Hepatocyte (in vitro differentiated cells): ENCODE measurements around the gene RAD50. TPM values are rescaled to one million over a fixed set of nuclear protein-coding genes. Genes with fewer than 3 reads are reported as not detected.

ENCODE experiments used
- DNase-seq: peaks from one replicate; pipeline ENCODE4 v3.0.0-alpha.2; 2016; ENCODE audit warnings: low spot score
- H2AFZ ChIP-seq: fragments of 200-600 bp; sonication (generic); 2 replicates; pipeline ENCODE4 v1.6.0; 2016; ENCODE audit warnings: antibody characterized with exemption, mild to moderate bottlenecking
- H3K27ac ChIP-seq: fragments of 200-600 bp; sonication (generic); 2 replicates; pipeline ENCODE4 v1.5.1; 2016; ENCODE audit warnings: mild to moderate bottlenecking
- H3K27me3 ChIP-seq: fragments of 200-600 bp; sonication (generic); 2 replicates; pipeline ENCODE4 v1.6.1; 2016
- H3K36me3 ChIP-seq: fragments of 200-600 bp; sonication (generic); replicated peaks from 2 replicates; pipeline ENCODE4 v1.5.1; 2016; ENCODE audit warnings: low read depth; ENCODE audit not compliant: insufficient read depth
- H3K4me1 ChIP-seq: fragments of 200-600 bp; sonication (generic); 2 replicates; pipeline ENCODE4 v1.5.1; 2016; ENCODE audit warnings: mild to moderate bottlenecking, moderate library complexity; ENCODE audit not compliant: insufficient read depth
- H3K4me2 ChIP-seq: fragments of 200-600 bp; sonication (generic); 2 replicates; pipeline ENCODE4 v1.6.0; 2016
- H3K4me3 ChIP-seq: fragments of 200-600 bp; sonication (generic); 2 replicates; pipeline ENCODE4 v1.5.1; 2016; ENCODE audit warnings: mild to moderate bottlenecking
- H3K79me2 ChIP-seq: fragments of 200-600 bp; sonication (generic); 2 replicates; pipeline ENCODE4 v1.6.0; 2017; ENCODE audit warnings: mild to moderate bottlenecking
- H3K9me2 ChIP-seq: fragments of 200-600 bp; sonication (generic); replicated peaks from 2 replicates; pipeline ENCODE4 v1.6.0; 2017; ENCODE audit warnings: mild to moderate bottlenecking; ENCODE audit not compliant: insufficient read depth
- H3K9me3 ChIP-seq: fragments of 200-600 bp; sonication (generic); 2 replicates; pipeline ENCODE4 v1.5.1; 2016; ENCODE audit warnings: low read depth, mild to moderate bottlenecking
- H4K20me1 ChIP-seq: fragments of 200-600 bp; sonication (generic); 2 replicates; pipeline ENCODE4 v1.6.0; 2016; ENCODE audit warnings: mild to moderate bottlenecking; ENCODE audit not compliant: insufficient read depth, poor library complexity, severe bottlenecking
- EZH2 ChIP-seq: fragments of 200-600 bp; sonication (generic); IDR thresholded peaks from 2 replicates; pipeline ENCODE4 v1.6.1; 2016; ENCODE audit warnings: antibody characterized with exemption, mild to moderate bottlenecking, borderline replicate concordance
- EZH2phosphoT487 ChIP-seq: fragments of 200-600 bp; sonication (generic); IDR thresholded peaks from one replicate; pipeline ENCODE4 v1.6.1; 2018; ENCODE audit warnings: antibody characterized with exemption, mild to moderate bottlenecking, low read depth, moderate library complexity; ENCODE audit not compliant: unreplicated experiment, severe bottlenecking
- WGBS: methylation state at CpG from one replicate; pipeline ENCODE4 v1.1.6; 2016; ENCODE audit warnings: low lambda C conversion rate; ENCODE audit errors: missing lambda C conversion rate; 5-methylcytosine and 5-hydroxymethylcytosine counted together
- polyA plus RNA-seq: library from polyadenylated mRNA; unstranded; fragments of >200 nt; fragmentation: Nextera tagmentation; extraction: Ambion mirVana; gene quantifications from 2 replicates; pipeline ENCODE4 v1.2.1, GENCODE V29; 2016
- total RNA-seq: library from RNA; depleted of rRNA; stranded (reverse); fragments of >200 nt; gene quantifications from 2 replicates; pipeline ENCODE4 v1.2.3, GENCODE V29; 2014
- TF ChIP-seq, protein P1 (sequence below): fragments of 200-600 bp; sonication (generic); IDR thresholded peaks from 2 replicates; pipeline ENCODE4 v1.5.1; 2016; ENCODE audit warnings: antibody characterized with exemption, mild to moderate bottlenecking; ENCODE audit not compliant: poor library complexity

The RAD50 gene
- total and polyA plus RNA-seq, 2 experiments from 2014 or later = 27.0 to 28.1 TPM

DNA sequence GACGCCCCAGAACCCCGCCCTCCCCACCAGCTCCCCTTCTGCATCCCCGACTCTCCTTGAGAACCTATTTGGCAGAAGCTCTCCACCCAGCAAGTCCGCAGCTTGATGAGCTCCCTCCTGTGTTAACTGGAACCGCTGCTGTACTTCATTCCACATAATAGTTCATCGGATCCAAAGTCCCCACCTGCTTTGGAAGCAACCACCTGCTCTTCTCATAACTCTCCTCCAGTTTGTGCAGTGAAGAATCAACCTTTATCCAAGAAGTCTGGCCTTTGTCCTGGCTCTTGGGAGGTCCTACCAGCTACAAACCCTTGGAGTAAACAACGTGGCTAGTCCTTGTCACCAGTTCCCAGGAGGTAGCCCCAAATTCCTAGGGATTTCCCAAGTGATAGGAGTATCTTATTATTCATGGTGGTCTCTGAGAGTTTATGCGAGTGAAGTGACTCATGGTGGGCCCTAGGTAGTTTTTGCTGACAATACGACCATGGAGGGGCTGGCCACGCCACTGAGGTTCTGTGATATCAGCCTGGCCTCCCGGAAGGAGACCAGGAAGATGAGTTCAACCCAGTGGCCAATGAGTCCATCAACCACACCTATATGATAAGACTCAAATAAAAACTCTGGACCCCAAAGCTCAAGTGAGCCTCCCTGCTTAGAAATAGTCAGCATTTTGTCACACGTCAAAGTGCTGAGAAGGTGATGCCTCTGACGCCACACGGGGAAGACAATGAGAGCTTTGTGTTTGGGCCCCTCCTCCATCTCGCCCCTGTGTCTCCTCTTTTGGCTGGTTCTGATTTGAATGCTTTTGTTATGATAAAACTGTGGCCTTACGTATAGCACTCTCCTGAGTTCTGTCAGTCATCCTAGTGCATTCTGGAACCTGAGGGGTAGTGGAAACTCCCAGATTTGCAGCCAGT lies 113.4 kb downstream of the RAD50 start:
- Histone ChIP-seq H3K79me2 (no peaks in the 10 kb centered on the region), H4K20me1 (no peaks in the 10 kb centered on the region), H3K9me2 (no peaks in the 10 kb centered on the region), H3K27ac (no peak overlapping the region), H3K36me3 (no peaks in the 10 kb centered on the region), H3K27me3 (no peaks in the 10 kb centered on the region), H3K4me3 (no peak overlapping the region), H3K4me2 (no peak overlapping the region), H2AFZ (no peak overlapping the region), H3K9me3 (no peaks in the 10 kb centered on the region), H3K4me1 (peaks cover 5% of the 10 kb centered on the region)
- no peak for TF ChIP-seq EZH2phosphoT487
- TF ChIP-seq, protein P1, sequence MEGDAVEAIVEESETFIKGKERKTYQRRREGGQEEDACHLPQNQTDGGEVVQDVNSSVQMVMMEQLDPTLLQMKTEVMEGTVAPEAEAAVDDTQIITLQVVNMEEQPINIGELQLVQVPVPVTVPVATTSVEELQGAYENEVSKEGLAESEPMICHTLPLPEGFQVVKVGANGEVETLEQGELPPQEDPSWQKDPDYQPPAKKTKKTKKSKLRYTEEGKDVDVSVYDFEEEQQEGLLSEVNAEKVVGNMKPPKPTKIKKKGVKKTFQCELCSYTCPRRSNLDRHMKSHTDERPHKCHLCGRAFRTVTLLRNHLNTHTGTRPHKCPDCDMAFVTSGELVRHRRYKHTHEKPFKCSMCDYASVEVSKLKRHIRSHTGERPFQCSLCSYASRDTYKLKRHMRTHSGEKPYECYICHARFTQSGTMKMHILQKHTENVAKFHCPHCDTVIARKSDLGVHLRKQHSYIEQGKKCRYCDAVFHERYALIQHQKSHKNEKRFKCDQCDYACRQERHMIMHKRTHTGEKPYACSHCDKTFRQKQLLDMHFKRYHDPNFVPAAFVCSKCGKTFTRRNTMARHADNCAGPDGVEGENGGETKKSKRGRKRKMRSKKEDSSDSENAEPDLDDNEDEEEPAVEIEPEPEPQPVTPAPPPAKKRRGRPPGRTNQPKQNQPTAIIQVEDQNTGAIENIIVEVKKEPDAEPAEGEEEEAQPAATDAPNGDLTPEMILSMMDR = no peak
- TF ChIP-seq EZH2 = no peak
- DNase-seq = no peak
- 85% methylated on average over 14 of the region's 16 CpGs for WGBS

DNA sequence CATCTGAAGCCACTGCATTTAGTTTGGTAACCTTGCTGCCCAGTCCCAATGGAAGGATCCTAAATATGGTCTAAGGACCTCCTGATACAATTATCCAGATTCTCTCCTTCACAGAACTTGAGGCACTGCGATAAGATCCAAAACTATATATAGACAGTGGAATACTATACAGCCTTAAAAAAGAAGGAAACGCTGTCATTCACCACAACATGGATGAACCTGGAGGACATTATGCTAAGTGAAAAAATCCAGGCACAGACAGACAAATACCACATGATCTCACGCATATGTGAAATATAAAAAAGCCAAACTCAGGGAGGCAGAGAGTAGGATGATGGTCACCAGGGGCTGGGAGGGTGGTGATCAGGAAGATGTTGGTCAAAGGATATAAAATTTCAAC lies 114.2 kb downstream of the RAD50 start:
- H3K27me3 ChIP-seq = no peaks in the 10 kb centered on the region
- H3K9me3 ChIP-seq = no peaks in the 10 kb centered on the region
- peaks cover 5% of the 10 kb centered on the region for H3K4me1 ChIP-seq
- no peaks in the 10 kb centered on the region for H3K79me2 ChIP-seq
- H2AFZ ChIP-seq = no peak overlapping the region
- H3K36me3 ChIP-seq = no peaks in the 10 kb centered on the region
- H3K4me3 ChIP-seq = no peak overlapping the region
- no peak for DNase-seq
- H4K20me1 ChIP-seq = no peaks in the 10 kb centered on the region
- 98% methylated on average over 3 of the region's 3 CpGs for WGBS
- no peaks in the 10 kb centered on the region for H3K9me2 ChIP-seq
- no peak overlapping the region for H3K27ac ChIP-seq
- no peak overlapping the region for H3K4me2 ChIP-seq
- no peak for TF ChIP-seq EZH2phosphoT487
- TF ChIP-seq EZH2 = no peak
- TF ChIP-seq, protein P1 = no peak

DNA sequence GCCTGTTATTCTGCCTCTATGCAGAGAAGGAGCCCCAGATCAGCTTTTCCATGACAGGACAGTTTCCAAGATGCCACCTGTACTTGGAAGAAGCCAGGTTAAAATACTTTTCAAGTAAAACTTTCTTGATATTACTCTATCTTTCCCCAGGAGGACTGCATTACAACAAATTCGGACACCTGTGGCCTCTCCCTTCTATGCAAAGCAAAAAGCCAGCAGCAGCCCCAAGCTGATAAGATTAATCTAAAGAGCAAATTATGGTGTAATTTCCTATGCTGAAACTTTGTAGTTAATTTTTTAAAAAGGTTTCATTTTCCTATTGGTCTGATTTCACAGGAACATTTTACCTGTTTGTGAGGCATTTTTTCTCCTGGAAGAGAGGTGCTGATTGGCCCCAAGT lies 116.7 kb downstream of the RAD50 start:
- 88% methylated on average over 1 of the region's 1 CpG for WGBS

More for the DNA sequence above, 116.7 kb downstream of the RAD50 start:
- H3K4me3 ChIP-seq = no peak overlapping the region
- H3K4me1 ChIP-seq = peaks cover 6% of the 10 kb centered on the region
- no peak for DNase-seq
- H3K27me3 ChIP-seq = no peaks in the 10 kb centered on the region
- H3K27ac ChIP-seq = no peak overlapping the region
- no peaks in the 10 kb centered on the region for H4K20me1 ChIP-seq
- no peaks in the 10 kb centered on the region for H3K9me2 ChIP-seq
- no peaks in the 10 kb centered on the region for H3K79me2 ChIP-seq
- no peaks in the 10 kb centered on the region for H3K9me3 ChIP-seq
- no peak overlapping the region for H2AFZ ChIP-seq
- TF ChIP-seq EZH2 (no peak), EZH2phosphoT487 (no peak)
- TF ChIP-seq, protein P1 = no peak
- H3K4me2 ChIP-seq = no peak overlapping the region
- no peaks in the 10 kb centered on the region for H3K36me3 ChIP-seq
